IPS-NIHi7 (cell line): ENCODE data around the gene GFPT2.

Experiments used
- DNase-seq: peaks from one replicate; pipeline ENCODE4 v3.0.0; 2012; ENCODE audit warnings: mixed read lengths; ENCODE audit errors: extremely low spot score

GFPT2 gene

DNA sequence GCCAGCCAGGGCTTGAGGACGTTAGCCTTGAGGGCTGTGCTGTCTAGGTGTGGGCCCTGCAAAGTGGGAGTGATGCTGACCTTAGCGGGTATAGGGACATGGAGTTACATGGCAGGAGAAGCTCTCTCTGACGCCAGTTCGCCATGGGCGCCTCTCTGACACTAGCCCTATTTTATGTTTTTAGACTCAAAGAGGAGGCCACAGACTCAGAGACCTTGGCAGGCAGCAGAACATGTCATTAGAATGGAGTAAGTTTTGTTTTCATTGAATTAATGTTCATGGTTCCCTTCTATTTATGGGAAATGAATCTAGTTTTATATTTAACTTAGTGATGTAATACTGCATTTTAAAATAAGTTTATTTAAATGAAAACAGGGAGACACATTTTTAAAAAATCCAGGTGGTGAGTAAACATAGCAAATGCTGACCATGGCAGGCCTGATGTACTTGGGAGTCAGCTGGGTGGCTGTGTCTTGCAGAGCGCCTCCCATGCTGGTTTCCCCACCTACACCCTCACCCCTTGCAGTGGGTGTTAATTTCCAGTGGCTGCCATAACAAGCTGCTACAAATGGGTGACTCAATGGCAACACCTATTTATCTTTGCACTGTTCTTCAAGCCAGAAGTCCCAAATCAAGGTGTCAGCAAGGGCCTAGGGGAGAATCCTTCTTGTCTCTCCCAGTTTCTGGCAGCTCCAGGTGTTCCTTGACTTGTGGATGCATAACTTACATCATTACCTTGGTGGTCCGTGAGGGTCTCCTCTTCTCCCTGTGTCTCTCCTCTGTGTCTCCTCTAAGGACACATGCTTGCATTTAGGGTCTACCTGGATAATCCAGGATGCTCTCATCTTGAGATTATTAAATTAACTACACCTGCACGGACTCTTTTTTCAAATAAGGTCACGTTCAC is 25.6 kb upstream of the GFPT2 start:
- no peak for DNase-seq

- DNase-seq, result no peak
Measured at GRCh38 chr5:180377556-180378197, 24.5 kb upstream of the GFPT2 start.

- no peak for DNase-seq
Measured at GRCh38 chr5:180376511-180376910, 23.4 kb upstream of the GFPT2 start.

- no peak for DNase-seq
Measured at GRCh38 chr5:180375955-180376354, 22.8 kb upstream of the GFPT2 start.

- DNase-seq, result no peak
Measured at GRCh38 chr5:180375291-180375690, 22.2 kb upstream of the GFPT2 start.

- no peak for DNase-seq
Measured at GRCh38 chr5:180373870-180374269, 20.7 kb upstream of the GFPT2 start.

DNA sequence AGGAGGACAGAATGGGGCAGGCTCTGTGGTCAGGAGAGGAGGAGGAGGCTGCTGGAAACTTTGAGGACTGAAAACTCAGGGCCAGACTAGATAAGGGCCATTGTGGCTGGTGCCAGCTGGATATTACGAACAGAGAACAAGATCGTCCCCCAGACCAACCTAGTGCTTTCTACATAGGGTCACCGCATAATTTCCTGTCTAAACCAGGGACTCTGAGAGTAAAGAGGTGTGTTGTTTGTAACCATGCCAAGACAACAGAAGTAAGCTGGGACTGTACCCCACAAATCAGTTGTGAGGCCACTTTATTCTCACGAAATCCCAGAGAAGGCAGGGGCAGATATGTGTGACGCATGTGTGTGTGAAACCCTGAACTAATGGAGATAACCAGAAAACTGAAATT is 20.3 kb upstream of the GFPT2 start:
- no peak for DNase-seq

- DNase-seq, result no peak
Measured at GRCh38 chr5:180371949-180372348, 18.8 kb upstream of the GFPT2 start.

DNA sequence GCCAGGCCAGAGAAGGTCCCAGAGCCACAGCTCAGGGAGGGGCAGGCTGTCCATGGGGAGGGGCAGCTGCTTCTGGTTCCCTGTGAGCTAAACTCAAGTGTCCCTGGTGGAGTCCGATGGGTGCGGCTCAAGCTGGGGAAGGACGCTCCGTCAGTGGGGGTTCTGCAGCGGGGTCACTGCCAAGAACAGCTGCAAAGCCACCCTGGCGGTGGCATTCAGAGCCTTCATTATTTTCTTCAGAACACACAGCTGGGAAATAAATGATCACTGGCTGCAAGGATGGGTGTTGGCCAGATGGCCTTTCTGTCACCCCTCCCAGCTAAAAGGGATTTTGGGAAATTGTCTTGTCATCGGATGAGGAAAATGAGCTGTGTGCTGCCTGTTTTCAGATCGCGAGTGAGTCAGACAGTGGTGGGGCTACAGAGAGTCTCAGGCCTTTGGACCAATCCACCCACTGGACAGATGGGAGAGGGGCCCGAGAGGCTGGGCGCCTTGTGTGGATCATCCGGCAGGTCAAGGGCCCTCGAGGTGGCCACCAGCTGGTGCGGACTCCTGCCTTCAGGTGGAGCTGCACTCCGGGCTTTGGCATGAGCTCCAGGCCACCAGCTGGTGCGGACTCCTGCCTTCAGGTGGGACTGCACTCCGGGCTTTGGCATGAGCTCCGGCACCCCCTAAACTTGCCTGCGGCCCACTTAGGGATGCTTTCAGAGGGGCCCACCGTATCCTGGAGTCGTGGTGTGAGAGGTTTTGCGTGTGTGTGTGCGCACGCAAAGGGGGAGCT is 17.9 kb upstream of the GFPT2 start:
- DNase-seq, result no peak

DNA sequence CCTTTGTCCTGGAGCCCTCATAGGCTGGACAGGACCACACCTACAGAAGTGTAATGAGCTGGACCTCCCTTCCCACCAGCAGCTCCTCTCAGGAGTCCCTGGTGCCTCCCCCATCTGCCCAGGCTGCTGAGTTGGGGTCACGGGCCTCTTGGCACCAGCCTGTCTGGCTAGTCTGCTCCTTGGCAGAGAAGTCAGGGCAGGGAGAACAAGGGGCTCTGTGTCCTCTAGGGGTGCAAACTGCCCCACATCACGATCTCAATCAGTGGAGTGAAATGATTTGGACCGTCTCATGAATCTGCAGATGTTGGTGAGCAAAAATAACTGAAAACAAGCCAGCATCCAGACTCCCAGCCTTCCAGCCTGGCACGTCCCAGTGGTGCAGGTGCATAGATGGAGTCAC is 14.9 kb upstream of the GFPT2 start:
- no peak for DNase-seq

GRCh38 chr5:180367300-180367699 is 14.2 kb upstream of the GFPT2 start:
- DNase-seq, result no peak

DNA sequence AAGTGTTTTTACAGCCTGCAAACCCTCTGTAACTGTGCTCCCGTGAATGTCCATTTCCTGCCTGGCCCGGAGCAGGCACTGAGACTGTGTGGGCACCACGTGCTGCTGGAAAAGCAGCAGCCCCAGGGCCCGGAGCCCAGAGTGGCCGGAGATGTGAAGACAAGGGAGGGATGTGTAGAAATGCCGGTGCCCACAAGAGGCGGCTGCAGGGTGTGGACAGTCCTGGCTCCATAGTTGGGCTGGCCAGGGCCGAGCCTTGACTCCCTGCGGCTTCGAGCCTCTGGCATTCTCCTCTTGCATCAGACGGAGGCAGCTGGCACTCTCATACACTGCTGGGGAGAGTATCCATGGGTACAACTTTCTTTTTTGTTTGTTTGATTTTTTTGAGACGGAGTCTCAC is 13.2 kb upstream of the GFPT2 start:
- DNase-seq, result no peak

GRCh38 chr5:180365829-180366228 is 12.7 kb upstream of the GFPT2 start:
- DNase-seq, result no peak

DNA sequence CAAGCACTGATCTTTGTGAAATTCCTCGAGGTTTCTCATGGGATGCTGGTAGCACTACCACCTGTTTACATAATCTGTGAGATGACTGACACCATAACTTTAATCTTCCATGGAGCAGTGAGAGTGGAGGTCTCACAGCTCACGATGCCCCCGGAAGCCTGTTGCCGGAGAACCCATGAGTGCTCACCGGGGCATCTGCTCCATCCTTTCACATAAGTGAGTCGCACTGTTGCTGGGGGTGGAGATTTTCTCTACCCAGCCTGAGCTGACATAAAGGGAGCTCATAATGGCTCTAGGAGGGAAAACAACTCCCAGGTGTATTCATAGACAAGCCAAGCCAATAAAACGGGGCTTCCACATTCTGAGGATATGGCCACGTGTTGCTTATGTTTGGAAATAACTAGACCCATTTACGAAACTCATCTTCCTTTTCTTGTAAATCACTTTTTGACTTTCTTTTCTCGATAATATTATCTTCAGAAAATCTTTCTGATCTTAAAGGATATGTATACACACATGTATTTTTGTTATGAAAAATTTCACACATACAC is 11.2 kb upstream of the GFPT2 start:
- DNase-seq, result no peak

- no peak for DNase-seq
Measured at GRCh38 chr5:180360078-180360957, 7.2 kb upstream of the GFPT2 start.

DNA sequence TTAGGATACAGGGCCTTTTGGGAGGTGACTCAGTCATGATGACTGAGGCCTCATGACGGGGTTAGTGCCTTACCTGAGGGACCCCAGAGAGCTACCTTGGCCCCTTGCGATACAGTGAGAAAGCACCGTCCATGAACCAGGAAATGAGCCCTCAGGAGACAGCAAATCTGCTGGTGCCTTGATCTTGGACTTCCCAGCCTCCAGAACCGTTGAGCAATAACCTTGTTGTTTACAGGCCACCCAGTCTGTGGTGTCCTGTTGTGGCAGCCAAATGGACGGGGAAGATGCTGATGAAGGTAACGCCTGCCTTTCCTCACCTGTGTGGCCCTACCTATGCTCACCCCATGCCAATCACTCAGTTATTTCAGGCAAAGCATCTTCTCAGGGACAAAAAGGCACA is 5.6 kb upstream of the GFPT2 start:
- no peak for DNase-seq

DNA sequence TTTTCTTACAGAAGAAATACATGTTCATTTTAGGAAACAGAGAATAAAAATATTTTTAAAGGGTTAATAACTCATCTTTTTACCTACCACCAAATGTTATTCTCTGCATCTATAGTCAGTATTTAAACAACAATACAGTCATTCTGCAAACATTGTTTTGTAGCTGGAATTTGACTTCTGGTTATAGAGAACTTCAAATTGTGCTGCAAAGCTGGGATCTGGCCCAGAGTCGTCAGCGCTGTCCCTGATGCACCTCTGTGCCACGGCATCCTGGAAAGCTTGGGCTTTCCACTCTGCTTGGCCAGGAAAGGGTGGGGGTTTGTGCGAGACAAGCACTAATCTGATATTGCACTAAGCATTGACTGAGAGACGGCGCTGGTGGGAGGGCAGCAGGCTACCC is 5.0 kb upstream of the GFPT2 start:
- no peak for DNase-seq

DNA sequence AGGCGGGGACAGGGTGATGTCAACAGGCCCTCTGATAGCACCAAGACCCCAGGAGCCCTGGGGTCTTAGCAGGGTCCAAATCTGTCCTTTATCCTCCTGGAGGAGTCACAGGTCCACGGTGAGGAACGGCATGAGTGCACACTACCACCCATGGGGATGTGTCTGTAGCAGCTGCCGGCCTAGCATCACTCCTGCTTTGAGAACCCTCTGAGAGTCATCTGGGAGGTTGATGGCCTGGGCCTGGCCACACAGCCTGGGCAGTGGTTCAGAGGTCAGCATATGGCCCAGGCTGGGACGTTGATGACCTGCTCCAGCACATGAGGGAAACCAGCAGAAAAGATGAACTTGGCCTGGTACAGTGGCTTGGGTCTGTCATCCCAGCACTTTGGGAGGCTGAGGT is 1.8 kb upstream of the GFPT2 start:
- DNase-seq, result no peak

DNA sequence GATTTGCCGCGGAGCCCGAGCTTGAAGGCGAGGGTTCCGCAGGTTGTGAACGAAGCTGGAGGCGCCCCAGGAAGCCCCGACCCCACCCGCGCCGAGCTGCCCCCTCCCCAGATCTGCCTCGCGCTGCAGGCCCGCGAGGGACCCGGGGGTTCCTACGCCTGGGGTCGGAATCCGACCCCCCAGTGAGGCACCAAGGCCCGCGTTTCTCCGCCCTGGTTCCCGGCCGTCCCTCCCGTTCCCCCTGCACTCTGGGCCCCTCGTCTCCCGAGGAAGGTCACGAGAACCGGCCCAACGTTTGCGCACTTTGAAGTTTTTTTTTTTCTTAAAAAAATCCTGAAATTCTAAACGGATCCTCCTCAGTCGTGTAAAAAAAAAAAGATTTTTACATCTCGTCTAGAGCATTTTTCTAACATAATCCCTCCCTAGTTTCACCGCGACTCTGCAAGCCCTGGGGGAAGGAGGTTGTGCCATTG is 880 bp upstream of the GFPT2 start:
- DNase-seq, result no peak

- DNase-seq, result no peak
Measured at GRCh38 chr5:180352116-180353047, 754 bp downstream of the GFPT2 start.
